Measurements from ENCODE around the gene SNPH.

- TF ChIP-seq CTCF (conservative IDR thresholded peaks at IDR 0.05; ENCODE audit: low read depth, low read length): no peak
- TF ChIP-seq EZH2 (IDR thresholded peaks at IDR 0.05; ENCODE audit: low read length, unreplicated experiment): no peak
These were observed 70.7 kb downstream of the SNPH start for GRCh38 chr20:1336699-1337367.
